HCT116 (cell line): ENCODE data around the gene SLC41A1. TPM values are rescaled to one million over a fixed set of nuclear protein-coding genes. Genes with fewer than 3 reads are reported as not detected.

Source experiments
- ATAC-seq: fragments of 200-7000 bp; cut with Tn5 transposase; 2 replicates; pipeline ENCODE4 v1.9.1; 2020; ENCODE audit warnings: mild to moderate bottlenecking, moderate library complexity
- BruUV-seq: library from RNA; stranded (reverse); fragments of 400-500 nt; replicated peaks from 2 replicates; lab custom pipeline; 2021; lab: Mats Ljungman, UMichigan
- CTCF ChIA-PET: fragments of 300-600 bp; sonication (Branson Sonifier 250); formaldehyde crosslinking; loops from one replicate; lab custom pipeline; 2021; ENCODE audit warnings: antibody characterized with exemption; lab: Charles Lee
- POLR2A ChIA-PET: fragments of 300-600, 350-600 bp; sonication (Branson Sonifier 250); formaldehyde crosslinking; loops from one replicate; lab custom pipeline; 2021; ENCODE audit warnings: antibody characterized with exemption; lab: Charles Lee
- RAD21 ChIA-PET, 2 experiments: fragments of 300-600 bp; sonication (Branson Sonifier 250); formaldehyde crosslinking; loops; one replicate each; lab custom pipeline; 2023; ENCODE audit warnings: low total read pairs in 2 of 2; ENCODE audit not compliant: uncharacterized antibody in 2 of 2, unreplicated experiment in 2 of 2, low non-redundant PET in 1 of 2; lab: Charles Lee
- DNase-seq: peaks from one replicate; pipeline ENCODE4 v3.0.0-alpha.2; 2010; ENCODE audit warnings: low read depth, low spot score
- H2AFZ ChIP-seq: fragments of 200-600 bp; shearing (Covaris generic), sonication (generic); 2 replicates; pipeline ENCODE4 v1.6.1; 2017; ENCODE audit warnings: low read depth, mixed run types, mixed read lengths, antibody characterized with exemption, low read length; ENCODE audit not compliant: poor library complexity, severe bottlenecking
- H3K27ac ChIP-seq: 2 replicates; pipeline ENCODE4 v1.5.1; 2012; ENCODE audit warnings: low read depth, low read length
- H3K27me3 ChIP-seq: fragments of 200-600 bp; sonication (generic); 2 replicates; pipeline ENCODE4 v1.6.1; 2016; ENCODE audit warnings: mixed run types, low read length, mixed read lengths; ENCODE audit not compliant: insufficient read depth
- H3K36me3 ChIP-seq, 2 experiments: fragments of 200-500 bp in 1 of 2; fragments of 200-600 bp in 1 of 2; sonication (Bioruptor generic) in 1 of 2; sonication (generic) in 1 of 2; 2 replicates each; pipeline versions ENCODE4 v1.5.1 to v1.6.1; 2014 to 2016; ENCODE audit warnings: low read length in 2 of 2, inconsistent platforms in 1 of 2, mixed read lengths in 1 of 2, mixed run types in 1 of 2; ENCODE audit not compliant: insufficient read depth in 2 of 2, control insufficient read depth in 1 of 2
- H3K4me1 ChIP-seq, 2 experiments: fragments of 200-600 bp in 1 of 2; sonication (generic) in 1 of 2; 2 replicates each; pipeline versions ENCODE4 v1.5.1 to v1.6.1; 2012 to 2017; ENCODE audit warnings: low read length in 2 of 2, inconsistent platforms in 1 of 2, mild to moderate bottlenecking in 1 of 2, mixed read lengths in 1 of 2, mixed run types in 1 of 2, moderate library complexity in 1 of 2; ENCODE audit not compliant: insufficient read depth in 2 of 2, control insufficient read depth in 1 of 2
- H3K4me2 ChIP-seq: fragments of 200-600 bp; sonication (generic); 2 replicates; pipeline ENCODE4 v1.6.1; 2017; ENCODE audit warnings: mixed run types, low read length, mixed read lengths
- H3K4me3 ChIP-seq, 2 experiments: fragments of 200-600 bp in 1 of 2; sonication (generic) in 1 of 2; replicated peaks in 1 of 2; 2 replicates each; pipeline ENCODE4 v1.5.1; 2011 to 2016; ENCODE audit warnings: low read length in 2 of 2, control low read depth in 1 of 2, low read depth in 1 of 2, mild to moderate bottlenecking in 1 of 2, mixed read lengths in 1 of 2, mixed run types in 1 of 2
- H3K79me2 ChIP-seq: fragments of 200-600 bp; sonication (generic); 2 replicates; pipeline ENCODE4 v1.6.1; 2017; ENCODE audit warnings: mild to moderate bottlenecking, mixed run types, low read length, moderate library complexity, mixed read lengths; ENCODE audit not compliant: insufficient read depth
- H3K9ac ChIP-seq: fragments of 200-600 bp; sonication (generic); 2 replicates; pipeline ENCODE4 v1.6.1; 2016; ENCODE audit warnings: low read length, mixed read lengths
- H3K9me2 ChIP-seq: fragments of 200-600 bp; sonication (generic), shearing (Covaris generic); 2 replicates; pipeline ENCODE4 v1.6.1; 2017; ENCODE audit warnings: mixed run types, mild to moderate bottlenecking, moderate library complexity; ENCODE audit not compliant: insufficient read depth
- H3K9me3 ChIP-seq, 2 experiments: fragments of 200-500 bp in 1 of 2; fragments of 200-600 bp in 1 of 2; sonication (Bioruptor generic) in 1 of 2; sonication (generic) in 1 of 2; 2 replicates each; pipeline ENCODE4 v1.6.1; 2014 to 2017; ENCODE audit warnings: low read length in 2 of 2, mixed read lengths in 2 of 2, inconsistent platforms in 1 of 2, low read depth in 1 of 2, mild to moderate bottlenecking in 1 of 2, mixed run types in 1 of 2, moderate library complexity in 1 of 2; ENCODE audit not compliant: control insufficient read depth in 1 of 2, insufficient read depth in 1 of 2
- H4K20me1 ChIP-seq: fragments of 200-600 bp; sonication (generic), shearing (Covaris generic); 2 replicates; pipeline ENCODE4 v1.6.1; 2017; ENCODE audit warnings: mixed run types, mild to moderate bottlenecking, moderate library complexity; ENCODE audit not compliant: insufficient read depth
- ATF3 ChIP-seq: IDR thresholded peaks from 2 replicates; pipeline ENCODE4 v1.6.1; 2012
- CBX3 ChIP-seq: IDR thresholded peaks from 2 replicates; pipeline ENCODE4 v1.6.1; 2012; ENCODE audit warnings: low read depth
- CEBPB ChIP-seq: IDR thresholded peaks from 2 replicates; pipeline ENCODE4 v1.6.1; 2012; ENCODE audit warnings: low read depth
- CTCF ChIP-seq, 3 experiments: fragments of 200-600 bp in 1 of 3; sonication (generic) in 1 of 3; IDR thresholded peaks in 2 of 3; conservative IDR thresholded peaks in 1 of 3; 2 replicates each; pipeline ENCODE4 v1.5.1; 2012 to 2017; ENCODE audit warnings: low read depth in 2 of 3, low read length in 2 of 3, antibody characterized with exemption in 1 of 3, borderline replicate concordance in 1 of 3, control low read depth in 1 of 3, mild to moderate bottlenecking in 1 of 3, mixed read lengths in 1 of 3, mixed run types in 1 of 3, moderate library complexity in 1 of 3; ENCODE audit not compliant: insufficient read depth in 1 of 3
- EGR1 ChIP-seq: IDR thresholded peaks from 2 replicates; pipeline ENCODE4 v1.6.1; 2012; ENCODE audit warnings: low read depth
- ELF1 ChIP-seq: IDR thresholded peaks from 2 replicates; pipeline ENCODE4 v1.6.1; 2012; ENCODE audit warnings: low read depth, borderline replicate concordance
- EZH2phosphoT487 ChIP-seq: fragments of 200-600 bp; IDR thresholded peaks from 2 replicates; pipeline ENCODE4 v1.6.1; 2018; ENCODE audit warnings: antibody characterized with exemption, borderline replicate concordance
- FOSL1 ChIP-seq: IDR thresholded peaks from 2 replicates; pipeline ENCODE4 v1.6.1; 2012; ENCODE audit warnings: low read depth
- JUND ChIP-seq: IDR thresholded peaks from 2 replicates; pipeline ENCODE4 v1.6.1; 2012
- RAD21 ChIP-seq: IDR thresholded peaks from 2 replicates; pipeline ENCODE4 v1.6.1; 2012; ENCODE audit warnings: low read depth, mild to moderate bottlenecking
- SIN3A ChIP-seq: IDR thresholded peaks from 2 replicates; pipeline ENCODE4 v1.6.1; 2012; ENCODE audit warnings: low read depth
- SP1 ChIP-seq: IDR thresholded peaks from 2 replicates; pipeline ENCODE4 v1.6.1; 2012; ENCODE audit warnings: low read depth
- SRF ChIP-seq: IDR thresholded peaks from 2 replicates; pipeline ENCODE4 v1.6.1; 2012; ENCODE audit warnings: low read depth
- TCF7L2 ChIP-seq: IDR thresholded peaks from 2 replicates; pipeline ENCODE4 v1.7.0; 2011; ENCODE audit warnings: borderline replicate concordance, inconsistent platforms; ENCODE audit not compliant: insufficient read depth, insufficient read length; ENCODE audit errors: extremely low read depth
- YY1 ChIP-seq: IDR thresholded peaks from 2 replicates; pipeline ENCODE4 v1.6.1; 2011; ENCODE audit warnings: low read length, low read depth, moderate library complexity, mild to moderate bottlenecking; ENCODE audit not compliant: insufficient replicate concordance; ENCODE audit errors: extremely low read depth
- ZBTB33 ChIP-seq: IDR thresholded peaks from 2 replicates; pipeline ENCODE4 v1.6.1; 2011; ENCODE audit warnings: mild to moderate bottlenecking, low read length, moderate library complexity; ENCODE audit not compliant: insufficient replicate concordance; ENCODE audit errors: extremely low read depth
- ZFX ChIP-seq: fragments of 450-650 bp; IDR thresholded peaks from 2 replicates; pipeline ENCODE4 v1.6.1; 2017
- ZNF274 ChIP-seq: fragments of 200-500 bp; sonication (Bioruptor generic); IDR thresholded peaks from 2 replicates; pipeline ENCODE4 v1.6.1; 2014; ENCODE audit warnings: mild to moderate bottlenecking, low read depth, low read length, inconsistent platforms
- intact Hi-C: fragments of 100-400 bp; cut with micrococcal nuclease; formaldehyde crosslinking; loops from 2 replicates; pipeline ENCODE4 v1.10.0; 2022
- total RNA-seq: library from RNA; stranded (reverse); gene quantifications from one replicate; pipeline ENCODE4 v1.2.1, GENCODE V29; 2021; ENCODE audit not compliant: unreplicated experiment
- TF ChIP-seq, protein P1 (sequence below): IDR thresholded peaks from 2 replicates; pipeline ENCODE4 v1.6.1; 2012
- TF ChIP-seq, protein P2 (sequence below): IDR thresholded peaks from 2 replicates; pipeline ENCODE4 v1.6.1; 2012; ENCODE audit warnings: low read depth

SLC41A1 gene
- total RNA-seq, 1 experiment from 2014 or later, result 35.9 TPM

DNA sequence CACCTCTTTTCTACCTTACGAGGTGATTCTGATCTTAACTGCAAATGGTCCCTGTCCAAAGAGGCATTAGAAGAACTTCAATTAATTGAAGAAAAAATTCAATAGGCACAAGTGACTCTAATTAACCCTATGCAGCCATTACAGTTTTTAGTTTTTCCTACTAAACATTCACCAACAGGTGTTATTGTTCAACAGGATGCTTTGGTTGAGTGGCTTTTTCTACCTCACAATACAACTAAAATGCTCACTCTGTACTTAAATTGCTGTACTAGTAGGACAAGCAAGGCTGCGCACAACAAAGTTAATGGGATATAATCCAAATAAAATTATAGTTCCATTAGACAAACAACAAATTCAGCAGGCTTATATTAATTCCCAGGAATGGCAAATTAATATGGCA, 48.5 kb upstream of the SLC41A1 start:
- BruUV-seq, result no TSS peak
- CTCF ChIA-PET, result no interaction called here

More for the DNA sequence above, 48.5 kb upstream of the SLC41A1 start:
- H3K79me2 ChIP-seq, result no peaks in the 10 kb centered on the region
- ChIA-PET RAD21 (no interaction called here), POLR2A (no interaction called here)
- H3K9ac ChIP-seq, result no peak overlapping the region
- TF ChIP-seq ZFX (no peak), YY1 (no peak), EGR1 (no peak), ZBTB33 (no peak), FOSL1 (no peak), CEBPB (no peak), ELF1 (no peak), ZNF274 (no peak), RAD21 (no peak), SP1 (no peak), CBX3 (no peak), ATF3 (no peak), EZH2phosphoT487 (no peak), TCF7L2 (no peak), SIN3A (no peak), JUND (no peak), CTCF (IDR thresholded peaks at IDR 0.05 in 2 of 3, conservative IDR thresholded peaks at IDR 0.05 in 1 of 3; ENCODE audit: borderline replicate concordance in 1 of 3, insufficient read depth in 1 of 3, low read depth in 2 of 3, low read length in 2 of 3) (no peak), SRF (no peak)
- TF ChIP-seq, protein P1, sequence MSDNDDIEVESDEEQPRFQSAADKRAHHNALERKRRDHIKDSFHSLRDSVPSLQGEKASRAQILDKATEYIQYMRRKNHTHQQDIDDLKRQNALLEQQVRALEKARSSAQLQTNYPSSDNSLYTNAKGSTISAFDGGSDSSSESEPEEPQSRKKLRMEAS, result no peak
- TF ChIP-seq, protein P2, sequence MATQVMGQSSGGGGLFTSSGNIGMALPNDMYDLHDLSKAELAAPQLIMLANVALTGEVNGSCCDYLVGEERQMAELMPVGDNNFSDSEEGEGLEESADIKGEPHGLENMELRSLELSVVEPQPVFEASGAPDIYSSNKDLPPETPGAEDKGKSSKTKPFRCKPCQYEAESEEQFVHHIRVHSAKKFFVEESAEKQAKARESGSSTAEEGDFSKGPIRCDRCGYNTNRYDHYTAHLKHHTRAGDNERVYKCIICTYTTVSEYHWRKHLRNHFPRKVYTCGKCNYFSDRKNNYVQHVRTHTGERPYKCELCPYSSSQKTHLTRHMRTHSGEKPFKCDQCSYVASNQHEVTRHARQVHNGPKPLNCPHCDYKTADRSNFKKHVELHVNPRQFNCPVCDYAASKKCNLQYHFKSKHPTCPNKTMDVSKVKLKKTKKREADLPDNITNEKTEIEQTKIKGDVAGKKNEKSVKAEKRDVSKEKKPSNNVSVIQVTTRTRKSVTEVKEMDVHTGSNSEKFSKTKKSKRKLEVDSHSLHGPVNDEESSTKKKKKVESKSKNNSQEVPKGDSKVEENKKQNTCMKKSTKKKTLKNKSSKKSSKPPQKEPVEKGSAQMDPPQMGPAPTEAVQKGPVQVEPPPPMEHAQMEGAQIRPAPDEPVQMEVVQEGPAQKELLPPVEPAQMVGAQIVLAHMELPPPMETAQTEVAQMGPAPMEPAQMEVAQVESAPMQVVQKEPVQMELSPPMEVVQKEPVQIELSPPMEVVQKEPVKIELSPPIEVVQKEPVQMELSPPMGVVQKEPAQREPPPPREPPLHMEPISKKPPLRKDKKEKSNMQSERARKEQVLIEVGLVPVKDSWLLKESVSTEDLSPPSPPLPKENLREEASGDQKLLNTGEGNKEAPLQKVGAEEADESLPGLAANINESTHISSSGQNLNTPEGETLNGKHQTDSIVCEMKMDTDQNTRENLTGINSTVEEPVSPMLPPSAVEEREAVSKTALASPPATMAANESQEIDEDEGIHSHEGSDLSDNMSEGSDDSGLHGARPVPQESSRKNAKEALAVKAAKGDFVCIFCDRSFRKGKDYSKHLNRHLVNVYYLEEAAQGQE, result no peak
- H3K27me3 ChIP-seq, result no peaks in the 10 kb centered on the region
- no peak overlapping the region for H3K4me2 ChIP-seq
- no peaks in the 10 kb centered on the region for H4K20me1 ChIP-seq
- no peak overlapping the region for H2AFZ ChIP-seq
- no peak overlapping the region for H3K4me3 ChIP-seq
- no peaks in the 10 kb centered on the region for H3K9me3 ChIP-seq
- DNase-seq, result no peak
- intact Hi-C loops, result no loop called here
- H3K9me2 ChIP-seq, result no peaks in the 10 kb centered on the region
- no peak for ATAC-seq
- no peak overlapping the region for H3K27ac ChIP-seq
- H3K36me3 ChIP-seq, result no peaks in the 10 kb centered on the region
- no peaks in the 10 kb centered on the region for H3K4me1 ChIP-seq
